Peyer's patch (tissue), 4 donors: ENCODE measurements around the gene CBX4. TPM values are rescaled to one million over a fixed set of nuclear protein-coding genes. Genes with fewer than 3 reads are reported as not detected.

Experiments used
- DNase-seq, 3 donors: peaks; one replicate each; pipeline ENCODE4 v3.0.0-alpha.2; 2017 to 2019
- H3K27ac ChIP-seq, 4 donors: fragments of 200-600 bp; sonication (generic); one replicate each; pipeline ENCODE4 v1.5.1; 2016 to 2019
- H3K27me3 ChIP-seq, 2 donors: fragments of 200-600 bp; sonication (generic); one replicate each; pipeline ENCODE4 v1.5.1; 2019
- H3K36me3 ChIP-seq, 3 donors: fragments of 200-600 bp; sonication (generic); one replicate each; pipeline ENCODE4 v1.5.1; 2016 to 2019
- H3K4me1 ChIP-seq, 4 donors: fragments of 200-600 bp; sonication (generic); one replicate each; pipeline ENCODE4 v1.5.1; 2016 to 2019
- H3K4me3 ChIP-seq, 4 donors: fragments of 200-600 bp; sonication (generic); 1 replicate in 3 of 4; 2 replicates in 1 of 4; pipeline ENCODE4 v1.5.1; 2016 to 2019; ENCODE audit warnings: mild to moderate bottlenecking in 1 of 4
- H3K9me3 ChIP-seq, 4 donors: fragments of 200-600 bp; sonication (generic); one replicate each; pipeline ENCODE4 v1.5.1; 2016 to 2019; ENCODE audit warnings: mild to moderate bottlenecking in 1 of 4
- CTCF ChIP-seq, 6 experiments: fragments of 450-650 bp in 4 of 6; fragments of 200-600 bp in 2 of 6; sonication (generic) in 1 of 6; IDR thresholded peaks; one replicate each; pipeline ENCODE4 v1.5.1; 2017 to 2019; ENCODE audit warnings: antibody characterized with exemption in 6 of 6, mild to moderate bottlenecking in 3 of 6, moderate library complexity in 1 of 6
- POLR2A ChIP-seq, 2 donors: fragments of 450-650 bp; IDR thresholded peaks; one replicate each; pipeline ENCODE4 v1.5.1; 2017; ENCODE audit warnings: antibody characterized with exemption in 2 of 2, mild to moderate bottlenecking in 2 of 2, moderate library complexity in 2 of 2
- total RNA-seq, 4 donors: library from RNA; depleted of rRNA; stranded (reverse); fragments of >200 nt; gene quantifications; one replicate each; pipeline ENCODE4 v1.1.0, GENCODE V29; 2016

Gene CBX4
- total RNA-seq, 4 donors from 2014 or later: 4.9 to 19.0 (median 12.3) TPM

DNA sequence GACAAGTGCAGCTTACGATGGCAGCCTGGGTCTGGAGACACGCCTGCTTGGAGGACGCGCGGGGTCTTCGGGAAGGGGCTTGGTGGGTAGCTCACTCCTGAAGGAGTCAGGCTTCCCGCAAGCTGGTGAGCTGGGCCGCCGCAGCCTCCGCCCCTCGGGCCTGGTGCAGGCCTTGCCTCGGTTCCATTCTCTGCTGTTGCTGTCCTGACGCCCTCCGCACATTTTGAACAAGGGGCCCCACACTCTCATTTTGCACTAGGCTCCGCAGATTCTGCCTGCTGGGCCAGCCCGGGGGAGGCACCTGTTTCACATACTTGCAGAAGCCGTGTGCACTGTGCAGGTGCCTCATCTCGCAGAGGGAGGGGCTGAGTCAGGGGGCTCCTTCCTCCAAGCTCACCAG is 31.9 kb upstream of the CBX4 start:
- Histone ChIP-seq H3K27me3 (no peaks in the 10 kb centered on the region), H3K4me1 (no peaks in the 10 kb centered on the region), H3K27ac (no peak overlapping the region), H3K36me3 (no peaks in the 10 kb centered on the region), H3K4me3 (no peak overlapping the region), H3K9me3 (no peaks in the 10 kb centered on the region)
- peak in 1 of 3 donors; percentile 36 for DNase-seq
- no peak for TF ChIP-seq CTCF (IDR thresholded peaks at IDR 0.05)
- TF ChIP-seq POLR2A (IDR thresholded peaks at IDR 0.05): no peak

- Histone ChIP-seq H3K27ac (no peak overlapping the region), H3K9me3 (no peaks in the 10 kb centered on the region), H3K27me3 (no peaks in the 10 kb centered on the region), H3K36me3 (no peaks in the 10 kb centered on the region), H3K4me3 (no peak overlapping the region), H3K4me1 (no peaks in the 10 kb centered on the region)
- peak in 1 of 3 donors; percentile 23 for DNase-seq
- no peak for TF ChIP-seq POLR2A (IDR thresholded peaks at IDR 0.05)
- TF ChIP-seq CTCF (IDR thresholded peaks at IDR 0.05): no peak
Observed at GRCh38 chr17:79870540-79870939, 31.3 kb upstream of the CBX4 start.

DNA sequence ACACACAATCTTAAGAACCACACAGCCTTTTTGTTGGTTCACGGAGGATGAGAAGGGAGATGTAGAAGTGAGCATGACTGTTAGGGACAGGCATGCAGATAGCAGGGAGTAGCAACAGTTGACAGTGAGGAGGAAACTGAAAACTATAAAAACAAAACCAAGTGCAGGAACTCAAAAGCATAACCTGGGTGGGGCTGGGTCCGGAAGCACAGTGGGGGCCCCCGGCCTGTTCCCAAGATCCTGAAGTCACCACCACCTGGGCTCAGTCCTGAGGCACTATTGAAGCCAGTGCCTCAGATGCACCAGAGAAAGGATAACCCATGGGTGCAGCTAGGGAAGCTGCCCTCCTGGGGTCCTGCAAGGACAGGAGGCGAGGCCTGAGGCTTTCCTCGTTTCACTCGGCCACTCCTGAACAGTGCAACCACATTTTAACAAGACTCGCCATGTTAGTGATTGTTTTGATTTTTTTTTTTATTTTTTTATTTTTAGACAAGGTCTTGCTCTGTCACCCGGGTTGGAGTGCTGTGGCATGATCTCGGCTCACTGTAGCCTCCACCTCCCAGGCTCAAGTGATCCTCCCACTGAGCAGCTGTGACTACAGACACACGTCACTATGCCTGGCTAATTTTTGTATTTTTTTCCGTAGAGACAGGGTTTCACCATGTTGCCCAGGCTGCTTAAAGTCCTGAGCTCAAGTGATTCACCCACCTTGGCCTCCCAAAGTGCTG is 27.7 kb upstream of the CBX4 start:
- Histone ChIP-seq H3K27me3 (no peaks in the 10 kb centered on the region), H3K4me3 (no peak overlapping the region), H3K9me3 (no peaks in the 10 kb centered on the region), H3K36me3 (no peaks in the 10 kb centered on the region), H3K4me1 (no peaks in the 10 kb centered on the region), H3K27ac (no peak overlapping the region)
- no peak for TF ChIP-seq CTCF (IDR thresholded peaks at IDR 0.05)
- TF ChIP-seq POLR2A (IDR thresholded peaks at IDR 0.05): no peak
- peak in 1 of 3 donors; percentile 24 for DNase-seq

GRCh38 chr17:79865351-79866210 is 26.3 kb upstream of the CBX4 start:
- Histone ChIP-seq H3K27ac (no peak overlapping the region), H3K36me3 (no peaks in the 10 kb centered on the region), H3K9me3 (no peaks in the 10 kb centered on the region), H3K27me3 (no peaks in the 10 kb centered on the region), H3K4me1 (peaks cover 0 to 5% (median 0%) of the 10 kb centered on the region in 4 donors), H3K4me3 (no peak overlapping the region)
- TF ChIP-seq POLR2A (IDR thresholded peaks at IDR 0.05): no peak
- no peak for TF ChIP-seq CTCF (IDR thresholded peaks at IDR 0.05)
- peak in 1 of 3 donors; percentile 36 for DNase-seq

- TF ChIP-seq CTCF (IDR thresholded peaks at IDR 0.05) (no peak), POLR2A (IDR thresholded peaks at IDR 0.05) (no peak)
Observed at GRCh38 chr17:79864617-79865250, 25.5 kb upstream of the CBX4 start.

More at GRCh38 chr17:79864617-79865250, 25.5 kb upstream of the CBX4 start:
- Histone ChIP-seq H3K36me3 (no peaks in the 10 kb centered on the region), H3K27ac (no peak overlapping the region), H3K9me3 (no peaks in the 10 kb centered on the region), H3K4me3 (no peak overlapping the region), H3K27me3 (no peaks in the 10 kb centered on the region), H3K4me1 (peaks cover 0 to 5% (median 0%) of the 10 kb centered on the region in 4 donors)
- peak in 1 of 3 donors; percentile 31 for DNase-seq
